GM18519 (cell line): Measurements from ENCODE around the gene RABAC1.

Experiments
- ATAC-seq: cut with Tn5 transposase; IDR thresholded peaks from one replicate; pipeline ENCODE4 v1.9.1; 2021; ENCODE audit warnings: mild to moderate bottlenecking, moderate library complexity; ENCODE audit not compliant: unreplicated experiment, low FRiP score

Gene RABAC1

DNA sequence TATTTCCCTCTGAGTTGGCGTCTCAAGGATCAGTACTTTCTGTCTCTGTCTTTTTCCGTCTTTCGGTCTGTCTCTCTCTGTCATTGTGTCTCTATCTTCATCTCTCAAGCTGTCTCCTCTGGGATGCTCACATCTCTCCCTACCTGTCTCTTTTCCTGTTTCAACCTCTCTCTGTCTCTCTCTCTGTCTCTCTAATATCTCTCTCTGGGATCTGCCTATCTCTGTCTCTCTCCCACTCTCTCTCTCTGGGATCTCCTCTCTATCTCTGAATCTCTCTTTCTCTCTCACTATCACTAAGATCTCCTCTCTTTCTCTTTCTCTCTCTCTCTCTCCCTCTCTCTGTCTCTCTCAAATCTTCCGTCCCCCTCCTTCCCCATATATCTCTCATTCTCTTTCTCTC, 30.9 kb upstream of the RABAC1 start:
- no peak for ATAC-seq

DNA sequence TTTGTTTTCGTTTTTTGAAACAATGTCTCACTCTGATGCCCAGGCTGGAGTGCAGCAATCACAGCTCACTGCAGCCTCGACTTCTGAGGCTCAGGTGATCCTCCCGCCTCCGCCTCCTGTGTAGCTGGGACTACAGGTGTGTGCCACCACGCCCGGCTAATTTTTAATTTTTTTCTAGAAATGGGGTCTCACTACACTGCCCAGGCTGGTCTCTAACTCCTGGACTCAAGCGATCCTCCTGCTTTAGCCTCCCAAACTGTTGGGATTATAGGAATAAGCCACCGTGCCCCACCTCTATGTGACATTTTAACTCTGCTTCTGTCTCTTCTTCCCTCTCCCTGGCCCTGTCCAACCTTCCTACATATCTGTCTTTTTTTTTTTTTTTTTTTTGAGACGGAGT, 29.8 kb upstream of the RABAC1 start:
- no peak for ATAC-seq

DNA sequence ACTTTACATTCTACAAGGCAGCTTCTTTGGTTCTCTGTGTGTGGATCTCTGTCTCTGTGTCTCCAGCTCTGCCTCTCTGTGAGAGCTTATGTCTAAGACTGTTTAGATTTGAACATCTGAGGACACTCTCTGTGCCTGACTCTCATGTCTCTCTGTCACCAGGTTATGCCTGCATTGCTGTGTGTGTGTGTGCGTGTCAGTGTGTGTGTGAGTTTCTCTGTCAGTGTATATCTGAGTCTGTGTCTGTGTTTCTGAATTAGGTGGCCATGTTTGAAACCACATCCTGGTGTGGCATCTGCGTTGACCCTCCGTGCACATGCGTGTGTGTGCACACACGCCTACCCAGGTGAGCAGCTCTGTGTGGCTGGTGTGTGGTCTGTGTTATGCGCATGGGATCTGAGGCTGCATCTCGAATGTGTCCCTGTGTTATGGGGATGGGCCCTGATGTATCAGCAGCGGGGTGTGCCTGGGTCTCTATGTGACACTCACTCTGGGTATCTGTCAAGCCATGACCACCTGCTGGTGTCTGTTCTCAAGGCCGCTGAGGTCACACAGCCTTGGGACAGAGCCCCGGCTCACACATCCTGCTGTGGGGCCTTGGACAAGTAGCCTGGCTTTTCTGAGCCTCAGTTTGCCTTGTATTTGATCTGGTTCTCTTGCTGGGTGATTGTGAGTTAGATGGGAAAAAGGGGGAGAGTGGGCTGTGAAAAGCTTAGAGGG, 28.2 kb upstream of the RABAC1 start:
- no peak for ATAC-seq

DNA sequence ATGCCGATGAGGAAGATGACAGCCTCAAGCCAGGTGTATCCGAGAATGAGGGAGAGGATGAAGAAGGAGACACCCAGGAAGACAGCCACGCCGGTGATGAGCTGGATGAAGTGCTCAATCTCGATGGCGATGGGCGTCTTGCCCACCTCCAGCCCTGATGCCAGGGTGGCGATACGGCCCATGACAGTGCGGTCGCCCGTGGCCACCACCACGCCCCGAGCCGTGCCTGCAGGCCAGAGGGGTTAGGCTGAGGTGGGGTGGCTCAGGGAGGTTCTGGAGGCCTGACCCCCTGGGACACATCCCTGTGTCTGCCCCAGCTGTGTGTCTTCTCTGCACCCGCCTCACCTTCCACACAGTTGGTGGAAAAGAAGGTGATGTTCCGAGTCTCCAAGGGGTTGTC, 25.8 kb upstream of the RABAC1 start:
- no peak for ATAC-seq

DNA sequence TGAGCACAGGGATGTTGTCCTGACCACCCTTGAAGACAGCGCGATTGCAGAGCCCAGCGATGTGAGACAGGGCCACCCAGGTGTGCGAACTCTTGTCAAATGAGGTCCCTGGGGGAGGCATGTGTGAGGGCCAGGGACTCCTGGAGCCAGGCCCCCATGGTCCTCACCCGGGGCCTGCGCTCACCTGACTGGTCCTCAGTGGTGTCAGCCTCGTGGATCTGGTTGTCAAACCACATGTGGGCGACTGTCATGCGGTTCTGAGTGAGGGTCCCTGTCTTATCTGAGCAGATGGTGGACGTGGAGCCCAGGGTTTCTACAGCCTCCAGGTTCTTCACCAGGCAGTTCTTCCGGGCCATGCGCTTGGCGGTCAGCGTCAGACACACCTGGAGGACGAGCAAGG, 22.6 kb upstream of the RABAC1 start:
- no peak for ATAC-seq

DNA sequence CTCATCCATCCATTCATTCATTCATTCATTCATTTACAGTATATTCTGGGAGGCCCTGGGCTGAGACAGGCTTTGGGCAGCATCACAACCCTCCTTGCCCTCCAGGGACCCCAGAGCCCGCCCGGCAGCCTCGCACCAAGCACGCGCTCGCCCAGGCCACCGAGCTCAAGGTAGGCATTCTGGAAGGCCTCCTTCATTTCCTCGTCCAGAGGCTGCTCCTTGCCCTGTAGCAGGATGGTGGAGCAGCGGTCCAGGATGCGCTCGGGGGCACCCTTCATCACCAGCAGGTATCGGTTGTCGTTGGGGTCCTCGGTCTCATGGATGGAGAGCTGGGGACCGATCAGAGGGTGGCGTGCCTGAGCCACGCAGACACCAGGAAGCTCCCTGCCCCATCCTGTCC, 19.3 kb upstream of the RABAC1 start:
- ATAC-seq = no peak

DNA sequence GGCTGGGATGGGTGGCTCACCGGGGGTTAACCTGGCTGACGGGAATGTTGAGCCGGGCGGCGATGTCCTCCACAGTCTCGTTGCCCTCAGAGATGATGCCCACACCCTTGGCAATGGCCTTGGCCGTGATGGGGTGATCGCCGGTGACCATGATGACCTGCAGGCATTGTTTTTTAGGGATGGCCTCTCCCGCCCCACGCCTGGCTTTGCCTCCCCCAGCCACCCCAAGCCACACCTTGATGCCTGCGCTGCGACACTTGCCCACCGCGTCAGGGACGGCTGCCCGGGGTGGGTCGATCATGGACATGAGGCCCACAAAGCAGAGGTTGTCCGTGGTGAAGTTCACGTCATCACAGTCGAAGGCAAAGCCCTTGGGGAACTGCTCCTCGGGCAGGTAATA, 18.8 kb upstream of the RABAC1 start:
- ATAC-seq = no peak

DNA sequence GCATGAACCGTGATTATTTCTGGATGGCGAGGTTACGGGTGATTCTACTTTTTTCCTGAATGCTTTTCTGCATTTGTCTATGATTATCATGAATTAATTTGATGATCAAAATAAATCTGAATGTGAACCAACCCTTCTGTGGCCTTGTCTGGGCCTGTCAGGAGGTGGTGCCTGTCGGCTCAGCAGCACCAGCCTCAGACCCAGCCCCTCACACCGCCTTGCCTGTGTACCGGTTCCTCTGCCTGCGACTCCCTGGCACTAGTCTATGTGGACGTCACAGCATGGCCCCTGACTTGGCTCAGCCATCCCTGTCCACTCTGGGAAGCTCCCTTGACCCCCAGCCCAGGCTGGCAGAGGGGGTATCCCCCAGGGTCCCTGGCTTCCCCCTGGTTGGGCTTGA, 15.5 kb upstream of the RABAC1 start:
- no peak for ATAC-seq

DNA sequence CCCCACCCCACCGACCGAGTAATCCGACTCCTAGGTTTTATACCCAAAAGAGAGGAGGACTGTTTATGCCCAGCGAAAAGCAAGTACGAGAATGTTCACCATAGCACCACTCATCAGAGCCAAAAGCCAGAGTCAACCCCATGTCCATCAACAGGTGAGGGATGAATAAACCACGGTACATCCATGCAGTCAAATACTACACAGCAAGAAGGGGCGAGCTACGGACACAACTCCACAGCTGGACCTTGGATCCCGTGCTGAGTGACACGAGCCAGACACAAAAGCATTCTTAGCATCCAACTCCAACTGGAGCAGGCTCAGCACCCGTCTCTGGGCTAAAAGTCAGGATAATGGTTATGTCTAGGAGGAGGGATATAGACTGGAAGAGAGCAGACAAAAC, 12.2 kb upstream of the RABAC1 start:
- ATAC-seq = no peak

DNA sequence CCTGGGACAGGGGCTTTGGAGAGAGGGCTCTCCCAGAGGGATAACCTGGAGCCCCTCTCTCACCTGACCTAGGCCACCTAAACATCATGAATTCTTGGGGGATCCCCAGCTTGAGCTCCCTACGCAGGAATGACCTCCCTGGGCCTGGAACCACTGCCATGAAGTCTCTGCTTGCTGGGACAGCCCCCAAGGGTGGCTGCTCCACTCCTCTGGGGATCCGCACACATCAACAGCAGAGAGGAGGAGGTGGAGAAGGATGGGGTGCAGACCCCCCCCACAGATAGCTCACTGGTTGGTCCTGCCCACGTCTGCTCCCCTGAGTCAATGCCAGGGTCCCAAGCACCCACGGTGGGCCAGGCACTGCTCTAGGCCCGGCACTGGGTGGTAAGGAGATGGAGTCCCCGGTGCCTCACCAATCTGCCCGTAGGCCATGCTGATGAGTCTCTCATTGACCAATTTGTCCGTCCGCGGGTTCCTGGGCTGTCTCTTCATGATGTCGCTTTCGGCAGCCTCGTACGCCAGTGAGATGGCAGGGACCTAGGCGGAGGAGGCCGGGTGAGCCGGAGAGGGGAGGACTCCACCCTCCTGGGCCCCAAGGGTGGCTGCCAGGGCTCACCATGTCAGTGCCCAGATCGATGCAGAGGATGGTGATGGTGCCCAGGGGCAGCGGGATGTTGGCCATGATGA, 10.8 kb upstream of the RABAC1 start:
- no peak for ATAC-seq

DNA sequence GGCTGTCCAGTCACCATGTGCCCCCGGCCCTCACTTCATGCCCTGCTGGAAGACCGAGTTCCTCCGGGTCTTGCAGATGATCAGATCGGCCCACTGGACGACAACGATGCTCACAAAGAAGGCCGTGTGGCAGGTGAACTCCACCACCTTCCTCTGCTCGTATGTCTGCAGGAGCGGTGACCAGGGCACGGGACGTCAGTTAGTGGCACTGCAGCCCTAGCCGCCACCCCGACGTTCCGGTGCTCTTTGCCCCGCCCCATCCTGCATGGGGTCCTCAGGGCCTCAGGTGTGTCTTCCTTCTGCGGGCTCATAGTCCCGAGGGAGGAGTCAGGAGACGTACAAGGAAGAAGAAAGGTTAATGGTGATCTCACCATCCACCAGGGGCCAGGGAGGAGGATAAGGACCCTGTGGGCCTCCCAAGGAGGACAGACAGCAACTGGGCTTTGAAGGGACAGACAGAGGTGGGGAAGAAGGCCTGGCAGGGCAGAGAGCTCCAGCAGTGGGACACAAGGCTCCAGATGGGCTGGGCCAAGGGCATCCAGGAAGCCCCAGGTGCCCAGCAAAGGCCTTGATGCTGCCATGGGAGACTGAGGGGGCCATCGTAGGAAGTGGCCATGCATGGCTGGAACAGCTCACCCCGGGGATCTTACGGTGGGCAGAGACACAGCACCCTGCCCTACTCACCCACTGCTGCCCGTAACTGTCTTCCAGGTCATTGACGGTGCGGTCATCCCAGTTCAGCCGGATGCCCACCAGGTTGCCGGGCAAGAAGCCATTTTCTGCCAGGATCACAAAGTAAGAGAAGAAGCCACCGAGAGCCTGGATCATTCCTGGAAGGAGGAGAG, 9.9 kb upstream of the RABAC1 start:
- no peak for ATAC-seq

DNA sequence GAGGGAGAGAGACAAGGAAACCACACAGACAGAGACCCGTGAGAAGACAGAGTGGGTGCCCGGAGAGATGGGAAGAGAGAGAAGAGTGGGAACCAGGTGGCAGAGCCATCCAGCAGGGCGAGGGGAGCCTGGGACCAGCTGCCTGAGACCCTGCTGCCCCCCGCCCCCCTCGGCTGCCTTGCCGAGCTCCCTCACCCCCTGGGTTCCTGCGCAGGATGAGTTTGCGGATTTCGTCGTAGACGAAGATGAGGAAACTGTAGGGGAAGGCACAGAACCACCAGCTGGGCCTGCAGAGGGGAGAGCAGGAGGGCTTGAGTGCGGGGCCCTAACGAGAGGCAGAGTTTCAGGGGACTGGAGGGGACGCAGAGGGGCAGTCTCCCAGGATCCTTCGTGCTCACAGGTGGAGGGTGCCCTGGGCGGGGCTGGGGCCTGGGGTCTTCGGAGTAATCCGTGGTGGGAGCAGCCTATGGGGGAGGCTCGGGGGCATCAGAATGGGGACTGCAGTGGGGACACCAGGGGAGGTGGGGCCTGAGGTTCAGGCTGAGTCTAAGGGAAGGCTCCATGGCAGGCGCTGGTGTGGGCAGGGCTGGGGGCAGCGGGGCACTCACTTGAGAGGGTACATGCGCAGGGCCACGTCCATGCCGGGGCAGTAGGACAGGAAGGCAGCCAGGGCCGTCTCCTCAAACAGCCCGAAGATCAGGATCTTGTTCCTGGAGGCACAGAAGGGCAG, 8.1 kb upstream of the RABAC1 start:
- no peak for ATAC-seq

DNA sequence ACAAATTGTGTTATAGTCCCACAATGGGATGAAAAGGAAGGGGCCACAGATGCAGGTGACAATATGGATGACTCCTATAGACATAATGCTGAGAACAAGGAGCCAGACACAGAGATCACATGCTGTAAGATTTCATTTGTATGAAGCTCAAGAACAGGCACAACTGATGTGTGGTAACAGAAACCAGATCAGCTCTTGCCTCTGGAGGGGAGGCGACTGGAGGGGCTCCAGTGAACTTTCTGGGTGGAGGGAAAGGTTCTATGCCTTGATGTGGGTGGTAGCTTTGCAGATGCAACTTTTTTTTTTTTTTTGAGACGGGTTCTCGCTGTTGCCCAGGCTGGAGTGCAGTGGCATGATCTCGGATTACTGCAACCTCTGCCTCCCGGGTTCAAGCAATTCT, 6.0 kb upstream of the RABAC1 start:
- no peak for ATAC-seq

DNA sequence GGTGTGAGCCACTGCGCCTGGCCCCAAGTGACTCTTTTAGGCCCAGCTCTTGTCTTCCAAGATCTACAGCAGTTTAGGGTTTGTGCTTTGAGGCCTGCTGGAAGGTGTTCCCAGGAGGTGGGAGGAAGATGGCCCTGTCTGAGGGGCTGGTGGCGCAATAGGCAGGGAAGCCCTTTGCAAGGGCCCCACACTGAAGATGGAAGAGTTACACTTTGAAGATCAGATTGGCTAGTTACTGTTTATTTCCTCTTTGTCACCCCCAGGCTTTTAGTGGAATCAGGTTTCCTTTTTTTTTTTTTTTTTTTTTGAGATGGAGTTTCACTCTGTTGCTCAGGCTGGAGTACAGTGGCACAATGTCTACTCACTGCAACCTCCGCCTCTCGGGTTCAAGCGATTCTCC, 1.9 kb upstream of the RABAC1 start:
- no peak for ATAC-seq

DNA sequence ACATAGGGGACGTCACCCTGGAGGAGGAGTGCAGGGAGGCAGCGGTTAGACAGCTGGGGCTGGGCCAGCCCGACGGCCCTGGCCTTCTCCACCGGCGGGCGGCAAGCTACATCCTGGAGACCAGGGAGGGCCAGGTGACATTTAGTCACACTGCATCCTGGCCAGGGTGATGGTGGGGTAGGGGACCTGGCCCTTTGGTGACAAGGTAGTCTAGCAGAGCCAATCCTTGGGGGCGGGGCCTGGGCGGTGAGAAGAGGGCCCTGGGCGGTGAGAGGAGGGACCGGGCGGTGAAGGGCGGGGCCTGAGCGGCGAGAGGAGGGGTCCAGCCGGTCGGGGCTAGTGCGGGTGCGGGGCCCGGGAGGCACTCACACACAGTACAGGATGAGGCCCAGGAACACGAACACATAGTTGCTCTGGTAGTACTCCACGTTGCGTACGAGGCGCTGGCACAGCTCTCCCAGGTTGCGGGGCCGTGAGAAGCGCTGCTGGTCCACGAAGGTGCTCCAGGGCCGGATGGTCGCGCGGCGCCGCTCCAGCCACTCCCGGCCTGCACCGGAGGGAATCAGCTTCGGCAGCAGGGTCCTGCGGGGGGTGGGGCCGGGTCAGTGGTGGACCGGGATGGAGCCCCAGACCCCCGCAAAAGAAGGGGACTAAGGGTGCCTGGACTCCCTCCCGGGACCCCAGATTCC, 610 bp downstream of the RABAC1 start:
- ATAC-seq = no peak

DNA sequence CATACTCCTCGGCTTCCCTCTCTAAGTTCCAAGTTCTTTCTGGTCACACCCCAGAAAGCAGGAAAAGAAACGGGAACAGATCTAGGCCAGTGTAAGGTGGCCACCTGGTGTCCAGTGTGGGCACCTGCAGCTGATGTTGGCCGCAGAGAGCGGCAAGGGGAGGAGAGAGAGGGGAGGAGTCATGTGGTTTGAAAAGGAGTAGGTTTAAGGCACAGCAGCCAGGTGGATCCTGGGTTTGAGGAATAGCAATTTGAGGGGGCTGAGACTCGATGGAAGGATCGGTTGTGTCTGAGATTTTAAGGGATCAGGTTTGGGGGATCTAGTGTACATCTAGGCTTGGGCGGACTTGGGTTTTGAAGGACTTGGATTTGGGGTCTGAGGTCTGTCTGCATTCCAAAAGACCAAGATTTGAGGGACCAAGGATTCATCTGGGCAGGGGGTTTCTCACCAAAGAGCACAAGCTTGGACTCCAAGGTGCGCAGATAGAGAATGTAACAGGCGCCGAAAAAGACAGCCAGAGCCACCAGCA, 1.2 kb downstream of the RABAC1 start:
- ATAC-seq = no peak

DNA sequence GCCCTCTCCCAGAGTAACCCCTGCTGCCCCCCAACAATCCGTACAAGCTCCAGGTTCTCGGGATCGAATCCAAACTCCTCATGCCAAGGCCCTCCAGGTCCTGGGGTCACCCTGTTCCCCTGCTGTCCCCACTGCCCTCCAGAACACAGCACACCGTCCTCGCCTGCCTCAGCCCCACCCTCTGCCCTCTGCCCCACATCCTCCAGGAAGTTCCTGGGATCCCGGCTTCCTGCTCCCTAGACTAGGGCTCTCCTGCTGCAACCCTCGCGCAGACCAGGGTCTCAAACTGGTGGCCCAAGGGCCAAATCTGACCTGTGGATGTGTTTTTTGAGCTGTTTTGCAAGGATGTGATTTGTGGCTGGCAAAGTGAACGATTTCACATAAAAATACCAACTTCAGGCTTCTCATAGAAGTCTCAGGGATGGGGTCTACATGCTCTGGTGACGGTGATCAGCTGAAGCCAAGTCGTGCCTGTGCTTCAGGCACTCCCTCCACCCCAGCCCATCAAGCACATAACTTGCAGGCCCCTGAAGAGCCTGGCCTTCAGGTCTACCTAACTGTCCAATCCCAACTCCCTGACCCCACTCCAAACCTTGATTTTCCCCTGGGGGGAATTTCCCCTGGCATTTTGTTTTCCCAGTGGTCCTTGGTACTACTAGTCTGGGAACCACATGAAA, 1.8 kb downstream of the RABAC1 start:
- no peak for ATAC-seq

DNA sequence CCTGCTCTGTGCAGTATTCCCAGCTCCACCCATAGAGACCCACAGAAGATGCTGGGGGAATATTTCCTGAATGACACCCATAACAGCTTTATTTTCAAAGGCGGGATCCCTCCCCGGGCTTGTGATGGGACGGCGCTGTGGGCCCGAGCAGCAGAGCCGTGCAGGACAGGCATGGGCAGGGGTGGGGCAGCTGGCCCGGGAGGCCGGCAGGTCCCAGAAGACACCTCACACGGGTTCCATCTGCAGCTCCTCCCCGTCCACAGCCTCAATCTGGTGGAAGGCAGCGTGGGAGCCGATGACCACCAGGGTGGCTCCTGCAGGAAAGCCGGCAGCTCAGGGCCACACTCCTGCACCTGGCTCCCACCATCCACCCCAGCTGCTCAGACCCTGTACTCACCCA, 2.5 kb downstream of the RABAC1 start:
- no peak for ATAC-seq

DNA sequence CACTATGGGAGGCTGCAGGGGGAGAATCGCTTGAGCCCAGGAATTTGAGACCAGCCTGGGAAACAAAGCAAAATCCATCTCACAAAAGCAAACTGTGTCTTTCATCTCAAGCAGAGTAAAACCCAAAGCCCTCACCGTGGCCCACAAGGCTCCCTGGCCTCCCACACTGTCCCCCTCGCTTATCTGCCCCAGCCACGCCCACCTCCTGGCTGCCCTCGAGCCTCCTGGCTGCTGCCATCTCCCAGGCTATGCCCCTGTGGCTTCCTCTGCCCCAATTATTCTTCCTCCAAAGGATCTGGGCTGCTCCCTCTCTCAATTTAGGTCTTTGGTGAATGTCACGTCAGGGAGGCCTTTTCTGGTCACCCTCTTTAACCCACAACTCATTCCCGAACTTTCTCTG, 3.6 kb downstream of the RABAC1 start:
- no peak for ATAC-seq
